ENCODE results near the gene PIK3C2G. TPM values are rescaled to one million over a fixed set of nuclear protein-coding genes. Genes with fewer than 3 reads are reported as not detected.

PIK3C2G gene
- total RNA-seq, 2 experiments from 2014 or later = not detected

DNA sequence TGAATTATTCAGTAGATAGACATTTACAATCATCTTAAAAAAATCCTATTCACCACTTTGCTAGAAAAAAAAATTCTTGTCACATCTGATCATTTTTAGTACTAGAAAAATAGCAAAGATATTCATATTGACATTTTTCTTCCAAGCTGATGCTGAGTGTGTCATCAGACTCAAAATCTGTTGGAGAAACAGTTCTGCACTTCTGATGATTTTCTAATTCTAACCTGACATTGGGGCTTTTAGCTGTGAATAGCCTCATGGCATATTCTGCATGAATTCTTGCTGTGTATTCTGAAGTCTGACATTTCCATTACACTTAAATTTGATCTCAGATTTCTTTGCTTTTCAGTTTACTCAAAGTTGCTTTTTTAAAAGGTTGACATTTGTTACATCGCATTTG, 150.1 kb downstream of the PIK3C2G start:
- DNase-seq (ENCODE audit: low spot score) = no peak
- Histone ChIP-seq H3K36me3 (ENCODE audit: insufficient read depth, low read length) (no peaks in the 10 kb centered on the region), H3K9me3 (ENCODE audit: low read length) (no peaks in the 10 kb centered on the region), H4K20me1 (ENCODE audit: insufficient read depth, low read length) (no peaks in the 10 kb centered on the region), H2AFZ (ENCODE audit: low read length) (no peak overlapping the region), H3K9me2 (ENCODE audit: insufficient read depth, low read length) (no peaks in the 10 kb centered on the region), H3K27ac (ENCODE audit: low read depth, low read length, poor library complexity, severe bottlenecking) (no peak overlapping the region), H3K4me2 (ENCODE audit: low read length) (no peak overlapping the region), H3K79me2 (ENCODE audit: insufficient read depth, low read depth, low read length) (no peaks in the 10 kb centered on the region), H3K4me1 (ENCODE audit: insufficient read depth, low read length, poor library complexity, severe bottlenecking) (no peaks in the 10 kb centered on the region), H3K4me3 (ENCODE audit: low read depth, low read length, poor library complexity, severe bottlenecking) (no peak overlapping the region)
- ChIA-PET POLR2A (no interaction called here), CTCF (ENCODE audit: unreplicated experiment) (no interaction called here)
- TF ChIP-seq EZH2phosphoT487 (IDR thresholded peaks at IDR 0.05; ENCODE audit: borderline replicate concordance, low read depth, low read length) (no peak), CTCF (conservative IDR thresholded peaks at IDR 0.05; ENCODE audit: low read length) (no peak)
- BruUV-seq (replicated peaks) = no TSS peak
- intact Hi-C loops (cut with micrococcal nuclease; ENCODE audit: unreplicated experiment) = no loop called here

- no TSS peak for BruUV-seq (replicated peaks)
- no peaks in the 10 kb centered on the region for H3K36me3 ChIP-seq (ENCODE audit: insufficient read depth, low read length)
- no peak overlapping the region for H2AFZ ChIP-seq (ENCODE audit: low read length)
- TF ChIP-seq EZH2phosphoT487 (IDR thresholded peaks at IDR 0.05; ENCODE audit: borderline replicate concordance, low read depth, low read length) = no peak
- TF ChIP-seq CTCF (conservative IDR thresholded peaks at IDR 0.05; ENCODE audit: low read length) = no peak
- intact Hi-C loops (cut with micrococcal nuclease; ENCODE audit: unreplicated experiment) = no loop called here
- H3K9me3 ChIP-seq (ENCODE audit: low read length) = no peaks in the 10 kb centered on the region
- no peaks in the 10 kb centered on the region for H3K9me2 ChIP-seq (ENCODE audit: insufficient read depth, low read length)
- ChIA-PET POLR2A (interaction anchor here (1.0 to 1.4 kb wide), 2 partner anchors 13 to 16 kb away, joined by 3 to 4 read pairs; no protein-coding TSS in a partner anchor), CTCF (ENCODE audit: unreplicated experiment) (no interaction called here)
- H3K4me1 ChIP-seq (ENCODE audit: insufficient read depth, low read length, poor library complexity, severe bottlenecking) = no peaks in the 10 kb centered on the region
- no peak for DNase-seq (ENCODE audit: low spot score)
- no peak overlapping the region for H3K4me2 ChIP-seq (ENCODE audit: low read length)
- no peak overlapping the region for H3K27ac ChIP-seq (ENCODE audit: low read depth, low read length, poor library complexity, severe bottlenecking)
- H3K79me2 ChIP-seq (ENCODE audit: insufficient read depth, low read depth, low read length) = no peaks in the 10 kb centered on the region
- no peaks in the 10 kb centered on the region for H4K20me1 ChIP-seq (ENCODE audit: insufficient read depth, low read length)
- no peak overlapping the region for H3K4me3 ChIP-seq (ENCODE audit: low read depth, low read length, poor library complexity, severe bottlenecking)
These were observed 153.4 kb downstream of the PIK3C2G start for GRCh38 chr12:18414671-18415070.

DNA sequence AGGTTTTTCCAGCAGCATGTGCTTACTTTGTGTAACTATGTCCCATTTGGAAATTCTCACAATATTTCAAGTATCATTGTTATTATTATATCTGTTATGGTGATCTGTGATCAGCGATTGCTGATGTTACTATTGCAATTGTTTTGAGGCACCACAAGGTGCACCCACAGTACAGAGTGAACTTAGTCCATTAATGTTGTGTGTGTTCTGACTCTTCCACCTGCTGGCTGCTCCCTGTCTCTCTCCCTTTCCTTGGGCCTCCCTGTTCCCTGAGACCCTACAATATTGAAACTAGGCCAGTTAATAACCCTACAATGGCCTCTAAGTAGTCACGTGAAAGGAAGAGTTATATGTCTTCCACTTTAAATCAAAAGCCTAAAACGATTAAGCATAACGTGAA, 153.9 kb downstream of the PIK3C2G start:
- Histone ChIP-seq H3K79me2 (ENCODE audit: insufficient read depth, low read depth, low read length) (no peaks in the 10 kb centered on the region), H3K9me2 (ENCODE audit: insufficient read depth, low read length) (no peaks in the 10 kb centered on the region), H3K4me1 (ENCODE audit: insufficient read depth, low read length, poor library complexity, severe bottlenecking) (no peaks in the 10 kb centered on the region), H3K4me2 (ENCODE audit: low read length) (no peak overlapping the region), H4K20me1 (ENCODE audit: insufficient read depth, low read length) (no peaks in the 10 kb centered on the region), H2AFZ (ENCODE audit: low read length) (no peak overlapping the region), H3K9me3 (ENCODE audit: low read length) (no peaks in the 10 kb centered on the region), H3K36me3 (ENCODE audit: insufficient read depth, low read length) (no peaks in the 10 kb centered on the region), H3K4me3 (ENCODE audit: low read depth, low read length, poor library complexity, severe bottlenecking) (no peak overlapping the region), H3K27ac (ENCODE audit: low read depth, low read length, poor library complexity, severe bottlenecking) (no peak overlapping the region)
- BruUV-seq (replicated peaks) = no TSS peak
- intact Hi-C loops (cut with micrococcal nuclease; ENCODE audit: unreplicated experiment) = no loop called here
- TF ChIP-seq EZH2phosphoT487 (IDR thresholded peaks at IDR 0.05; ENCODE audit: borderline replicate concordance, low read depth, low read length) = no peak
- TF ChIP-seq CTCF (conservative IDR thresholded peaks at IDR 0.05; ENCODE audit: low read length) = no peak
- ChIA-PET CTCF (ENCODE audit: unreplicated experiment) (no interaction called here), POLR2A (interaction anchor here (1.4 kb wide), 1 partner anchor 16 kb away, joined by 3 read pairs; no protein-coding TSS in a partner anchor)
- DNase-seq (ENCODE audit: low spot score) = no peak
